NCI-H69 (cell line): ENCODE results near the gene RALGPS2.
"Not testable (repeated sequence)": the region's sequence is repeated elsewhere in the genome, so short reads cannot be mapped to it uniquely, and the experiment has no call there.

ENCODE experiments used
- DNase-seq: peaks from one replicate; lab custom pipeline; 2025; lab: John Stamatoyannopoulos, UW

RALGPS2 gene

GRCh38 chr1:178942285-178943198, 217.5 kb downstream of the RALGPS2 start:
- no peak for DNase-seq

- no peak for DNase-seq
Measured at GRCh38 chr1:178944729-178945128, 219.7 kb downstream of the RALGPS2 start.

GRCh38 chr1:178945763-178946266, 220.8 kb downstream of the RALGPS2 start:
- no peak for DNase-seq

GRCh38 chr1:178946416-178946815, 221.4 kb downstream of the RALGPS2 start:
- DNase-seq: no peak

GRCh38 chr1:178946855-178947676, 222.0 kb downstream of the RALGPS2 start:
- DNase-seq: peak; percentile 64

GRCh38 chr1:178947677-178947981, 222.6 kb downstream of the RALGPS2 start:
- DNase-seq: no peak

GRCh38 chr1:178948676-178949075, 223.6 kb downstream of the RALGPS2 start:
- no peak for DNase-seq

- DNase-seq: not testable (repeated sequence)
Measured at GRCh38 chr1:178949866-178950265, 224.8 kb downstream of the RALGPS2 start.

- DNase-seq: no peak
Measured at GRCh38 chr1:178951600-178951999, 226.6 kb downstream of the RALGPS2 start.

GRCh38 chr1:178953034-178953433, 228.0 kb downstream of the RALGPS2 start:
- peak; percentile 74 for DNase-seq

- peak; percentile 9 for DNase-seq
Measured at GRCh38 chr1:178953538-178954324, 228.7 kb downstream of the RALGPS2 start.

- DNase-seq: no peak
Measured at GRCh38 chr1:178954325-178954690, 229.3 kb downstream of the RALGPS2 start.

- no peak for DNase-seq
Measured at GRCh38 chr1:178954937-178955336, 229.9 kb downstream of the RALGPS2 start.

- no peak for DNase-seq
Measured at GRCh38 chr1:178955391-178955954, 230.4 kb downstream of the RALGPS2 start.

GRCh38 chr1:178958491-178958890, 233.4 kb downstream of the RALGPS2 start:
- DNase-seq: no peak

- no peak for DNase-seq
Measured at GRCh38 chr1:178959543-178960460, 234.8 kb downstream of the RALGPS2 start.

GRCh38 chr1:178960482-178961240, 235.6 kb downstream of the RALGPS2 start:
- DNase-seq: no peak

- no peak for DNase-seq
Measured at GRCh38 chr1:178961331-178961730, 236.3 kb downstream of the RALGPS2 start.

GRCh38 chr1:178961868-178962267, 236.8 kb downstream of the RALGPS2 start:
- no peak for DNase-seq
